ENCODE results near the gene ABCC12.

DNA sequence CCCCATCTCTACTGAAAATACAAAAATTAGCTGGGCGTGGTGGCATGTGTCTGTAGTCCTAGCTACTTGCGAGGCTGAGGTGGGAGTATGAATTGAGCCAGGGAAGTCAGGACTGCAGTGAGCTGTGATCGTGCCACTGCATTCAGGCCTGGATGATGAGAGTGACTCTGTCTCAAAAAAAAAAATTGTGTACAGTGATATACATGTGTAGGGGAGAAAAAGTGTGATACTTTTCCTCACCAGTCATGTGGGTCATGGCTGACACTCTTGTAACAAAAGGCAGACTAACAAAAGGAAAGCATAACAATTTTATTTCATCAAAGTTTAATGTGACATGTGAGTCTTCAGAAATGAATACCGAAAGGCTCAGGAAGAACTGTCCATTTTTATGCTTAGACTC lies 2.0 kb upstream of the ABCC12 start:
- no peak for TF ChIP-seq GATA2 (IDR thresholded peaks at IDR 0.05; ENCODE audit: low read depth, low read length)
- no peak for TF ChIP-seq GATA3 (IDR thresholded peaks at IDR 0.05; ENCODE audit: low read depth, low read length)

Data from SH-SY5Y (cell line).